Mammary epithelial cell (primary cell): ENCODE measurements around the gene ZCCHC8.

Source experiments
- EZH2 ChIP-seq: IDR thresholded peaks from 2 replicates; pipeline ENCODE4 v1.6.1; 2012; ENCODE audit warnings: low read length, inconsistent platforms, borderline replicate concordance
- TF ChIP-seq, protein P1 (sequence below), 2 donors: IDR thresholded peaks in 1 of 2; conservative IDR thresholded peaks in 1 of 2; 2 replicates each; pipeline ENCODE4 v1.5.1; 2011 to 2012; ENCODE audit warnings: inconsistent platforms in 2 of 2, low read length in 2 of 2, mild to moderate bottlenecking in 2 of 2, control low read depth in 1 of 2, low read depth in 1 of 2; ENCODE audit not compliant: insufficient read depth in 1 of 2; ENCODE audit errors: extremely low read depth in 1 of 2

DNA sequence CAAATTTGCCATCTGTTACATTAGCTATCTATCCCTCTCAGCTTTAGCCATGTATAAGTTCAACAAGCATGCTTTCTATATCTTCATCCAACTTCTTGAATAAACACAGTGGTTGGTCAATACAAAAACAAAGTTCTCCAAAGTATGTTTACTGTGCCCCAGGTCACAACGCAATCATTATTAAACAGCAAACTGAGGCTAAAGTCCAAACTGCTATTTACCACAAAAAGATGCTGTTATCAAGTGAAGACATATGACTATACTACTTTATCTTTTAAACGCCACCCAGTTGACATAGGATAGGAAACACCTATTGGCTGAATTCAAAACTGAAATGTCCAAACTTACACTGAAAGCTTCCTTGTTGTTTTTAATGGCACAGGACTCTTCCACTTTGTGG is 11.7 kb downstream of the ZCCHC8 start:
- TF ChIP-seq, protein P1, sequence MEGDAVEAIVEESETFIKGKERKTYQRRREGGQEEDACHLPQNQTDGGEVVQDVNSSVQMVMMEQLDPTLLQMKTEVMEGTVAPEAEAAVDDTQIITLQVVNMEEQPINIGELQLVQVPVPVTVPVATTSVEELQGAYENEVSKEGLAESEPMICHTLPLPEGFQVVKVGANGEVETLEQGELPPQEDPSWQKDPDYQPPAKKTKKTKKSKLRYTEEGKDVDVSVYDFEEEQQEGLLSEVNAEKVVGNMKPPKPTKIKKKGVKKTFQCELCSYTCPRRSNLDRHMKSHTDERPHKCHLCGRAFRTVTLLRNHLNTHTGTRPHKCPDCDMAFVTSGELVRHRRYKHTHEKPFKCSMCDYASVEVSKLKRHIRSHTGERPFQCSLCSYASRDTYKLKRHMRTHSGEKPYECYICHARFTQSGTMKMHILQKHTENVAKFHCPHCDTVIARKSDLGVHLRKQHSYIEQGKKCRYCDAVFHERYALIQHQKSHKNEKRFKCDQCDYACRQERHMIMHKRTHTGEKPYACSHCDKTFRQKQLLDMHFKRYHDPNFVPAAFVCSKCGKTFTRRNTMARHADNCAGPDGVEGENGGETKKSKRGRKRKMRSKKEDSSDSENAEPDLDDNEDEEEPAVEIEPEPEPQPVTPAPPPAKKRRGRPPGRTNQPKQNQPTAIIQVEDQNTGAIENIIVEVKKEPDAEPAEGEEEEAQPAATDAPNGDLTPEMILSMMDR (conservative IDR thresholded peaks at IDR 0.05 in 1 of 2, IDR thresholded peaks at IDR 0.05 in 1 of 2; ENCODE audit: extremely low read depth in 1 of 2, insufficient read depth in 1 of 2, low read depth in 1 of 2, low read length in 2 of 2), result no peak
- no peak for TF ChIP-seq EZH2
